ENCODE measurements around the gene RRAS.

The RRAS gene

GRCh38 chr19:49593233-49594113, 46.5 kb downstream of the RRAS start:
- DNase-seq, result peak; percentile 97

DNA sequence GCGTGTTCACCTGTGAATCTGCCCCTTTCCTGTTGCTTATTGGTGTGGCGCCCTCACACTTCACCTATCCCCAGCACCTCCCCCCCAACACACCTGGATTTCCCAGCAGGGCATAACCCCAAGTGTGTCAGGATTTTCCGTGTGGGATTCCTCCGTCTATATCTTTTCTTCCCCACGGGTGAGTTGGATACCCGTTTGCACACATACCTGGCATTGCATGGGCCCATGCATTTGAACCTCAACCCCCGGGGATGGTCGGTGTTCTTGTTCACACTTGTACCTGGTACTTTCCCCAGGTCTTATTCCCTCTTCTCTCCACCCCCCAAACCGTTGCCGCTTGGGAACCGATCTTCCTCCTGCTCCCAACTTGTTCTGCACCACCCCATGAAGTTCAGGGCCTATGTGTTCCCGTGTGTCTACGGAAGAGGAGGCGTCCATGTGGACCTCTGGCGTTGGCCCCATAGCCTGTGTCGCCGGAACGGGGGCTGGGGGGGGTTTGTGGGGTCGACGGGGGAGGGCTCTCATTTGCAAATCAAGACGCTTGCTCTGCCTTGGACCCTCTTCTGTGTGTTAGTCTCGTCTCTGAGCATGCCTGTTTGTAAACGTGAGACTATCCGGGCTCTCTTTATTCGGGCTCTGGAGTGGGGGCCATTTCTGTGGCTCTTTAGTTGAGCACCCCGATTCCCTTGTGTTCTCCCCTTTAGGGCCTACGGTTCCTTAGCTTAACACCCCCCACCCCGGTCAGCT, 47.3 kb downstream of the RRAS start:
- peak; percentile 65 for DNase-seq

- peak; percentile 79 for DNase-seq
Observed at GRCh38 chr19:49591731-49592485, 48.0 kb downstream of the RRAS start.

- DNase-seq, result peak; percentile 85
Observed at GRCh38 chr19:49590971-49591730, 48.8 kb downstream of the RRAS start, which contains the start of gene PRR12. Gene PRR12 (plus strand): TSS chr19:49591182. CDS start chr19:49591655, 473 bp downstream.

GRCh38 chr19:49590071-49590970, 49.6 kb downstream of the RRAS start:
- peak; percentile 99 for DNase-seq

DNA sequence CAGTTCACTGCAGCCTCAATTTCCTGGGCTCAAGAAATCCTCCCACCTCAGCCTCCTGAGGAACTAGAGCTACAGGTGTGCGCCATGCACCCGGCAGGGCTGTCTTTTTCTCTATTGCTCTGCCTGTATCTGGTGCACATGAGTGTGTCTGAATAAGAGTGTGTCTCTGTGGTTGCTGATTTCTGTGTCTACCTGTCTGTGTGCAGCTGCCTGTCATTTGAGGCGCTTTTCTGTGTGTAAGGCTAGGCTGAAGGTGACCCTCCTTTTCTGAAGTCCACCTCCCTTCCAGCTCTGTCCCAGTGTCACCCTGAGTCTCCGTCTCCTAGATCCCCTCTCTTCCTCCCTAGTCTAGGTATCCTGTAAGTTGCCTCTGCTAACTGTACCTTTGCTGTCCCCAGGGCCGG, 50.4 kb downstream of the RRAS start:
- DNase-seq, result no peak

DNA sequence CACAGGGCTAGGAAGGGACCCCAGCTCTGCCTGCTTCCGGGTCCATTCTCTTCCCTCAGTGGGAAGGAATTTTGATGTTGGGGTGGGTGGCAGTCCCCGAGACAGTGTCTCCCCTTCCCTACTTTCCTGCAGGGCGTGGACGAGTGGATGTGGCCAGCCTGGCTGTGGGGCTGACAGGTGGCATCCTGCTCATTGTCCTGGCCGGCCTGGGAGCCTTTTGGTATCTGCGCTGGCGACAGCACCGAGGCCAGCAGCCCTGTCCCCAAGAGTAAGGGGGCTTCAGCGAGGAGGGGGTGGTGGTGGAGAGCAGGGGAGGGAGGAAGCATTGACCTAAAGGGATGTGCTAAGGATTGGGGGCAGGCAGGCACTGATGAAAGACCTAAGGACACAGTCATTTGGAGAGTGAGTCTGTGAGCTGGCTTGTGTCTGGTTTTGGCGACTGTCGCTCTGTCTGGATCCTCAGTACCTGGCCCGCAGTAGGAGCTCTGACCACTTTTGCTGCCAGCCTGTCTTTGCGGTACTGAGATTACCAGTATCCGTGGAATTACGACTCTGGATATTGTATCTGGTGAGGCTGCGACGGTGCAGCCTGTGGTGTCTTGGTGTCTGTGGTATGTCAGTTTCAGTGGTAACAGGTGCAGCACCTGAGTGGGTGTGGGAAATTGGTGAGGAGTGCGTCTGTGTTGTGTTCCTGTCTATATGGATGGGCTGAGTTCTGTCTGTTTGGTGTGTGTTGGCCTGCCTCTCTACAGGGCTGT, 51.4 kb downstream of the RRAS start:
- no peak for DNase-seq

GRCh38 chr19:49587227-49587626, 52.7 kb downstream of the RRAS start:
- DNase-seq, result no peak
